Activated naive CD4-positive, alpha-beta T cell treated with anti-CD3 and anti-CD28 coated beads for 36 hours (primary cell): ENCODE data around the gene GAL. TPM values are rescaled to one million over a fixed set of nuclear protein-coding genes. Genes with fewer than 3 reads are reported as not detected.

Experiments
- CTCF ChIA-PET: fragments of 350-600 bp; sonication (Branson Sonifier 250); formaldehyde crosslinking; loops from one replicate; lab custom pipeline; 2021; ENCODE audit warnings: antibody characterized with exemption; lab: Charles Lee
- DNase-seq: peaks from one replicate; pipeline ENCODE4 v3.0.0-alpha.2; 2020
- H3K27ac Mint-ChIP-seq: one replicate; pipeline ENCODE4 v1.8.0; 2021; ENCODE audit warnings: mild to moderate bottlenecking, mixed read lengths
- H3K27me3 Mint-ChIP-seq: one replicate; pipeline ENCODE4 v1.8.0; 2021; ENCODE audit warnings: low read depth, mixed read lengths
- H3K36me3 Mint-ChIP-seq: one replicate; pipeline ENCODE4 v1.8.0; 2021; ENCODE audit warnings: low read depth, mixed read lengths
- H3K4me1 Mint-ChIP-seq: one replicate; pipeline ENCODE4 v1.8.0; 2021; ENCODE audit warnings: low read depth, mixed read lengths
- H3K4me3 Mint-ChIP-seq: one replicate; pipeline ENCODE4 v1.8.0; 2021; ENCODE audit warnings: mild to moderate bottlenecking, moderate library complexity, mixed read lengths
- H3K9me3 Mint-ChIP-seq: one replicate; pipeline ENCODE4 v1.8.0; 2021; ENCODE audit warnings: mixed read lengths
- intact Hi-C: fragments of 100-400 bp; cut with micrococcal nuclease; formaldehyde crosslinking; loops from one replicate; pipeline ENCODE4 v1.15.1; 2023
- total RNA-seq, 2 experiments: library from RNA; stranded (reverse); gene quantifications; one replicate each; pipeline ENCODE4 v1.2.3, GENCODE V29; 2021

GAL gene
- total RNA-seq, 2 experiments from 2014 or later: 3.6 to 3.9 TPM

DNA sequence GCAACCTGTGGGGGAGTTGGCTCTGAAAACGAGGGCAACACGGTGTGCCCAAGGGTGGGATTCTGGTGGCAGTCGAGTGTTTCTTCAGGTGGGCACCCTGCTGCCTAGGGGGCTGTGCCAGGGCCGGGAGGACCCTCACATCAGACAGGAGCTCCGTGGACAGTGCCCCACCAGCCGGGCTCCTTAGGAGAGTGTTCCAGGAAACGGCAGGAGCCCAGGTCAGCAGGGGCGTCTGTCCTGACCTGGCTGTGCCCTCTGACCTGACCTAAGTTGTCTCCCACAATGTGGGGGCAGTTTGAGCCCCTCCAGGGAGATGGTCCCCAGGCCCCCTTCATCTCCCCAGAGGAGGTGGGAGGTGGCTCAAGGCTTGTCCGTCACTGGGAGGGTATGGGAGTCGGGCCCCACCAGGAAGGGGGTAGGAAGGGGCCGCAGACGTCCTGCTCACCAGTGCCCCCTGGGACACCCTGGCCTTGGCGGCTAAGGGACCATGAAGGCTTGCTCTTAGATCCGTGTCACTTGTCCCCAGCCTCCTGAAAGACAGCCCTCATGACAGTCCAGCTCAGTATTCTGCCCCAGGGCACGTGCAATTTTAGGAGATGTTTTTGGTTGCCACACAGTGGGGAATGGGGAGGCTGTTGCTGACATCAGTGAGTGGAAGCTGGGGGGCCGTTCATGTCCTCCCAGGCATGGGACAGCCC, 32.2 kb upstream of the GAL start:
- H3K27me3 Mint-ChIP-seq: peaks cover 12% of the 10 kb centered on the region
- H3K4me1 Mint-ChIP-seq: no peaks in the 10 kb centered on the region
- intact Hi-C loops: no loop called here
- no peak for DNase-seq
- no peaks in the 10 kb centered on the region for H3K36me3 Mint-ChIP-seq
- no peak overlapping the region for H3K4me3 Mint-ChIP-seq
- peaks cover 5% of the 10 kb centered on the region for H3K9me3 Mint-ChIP-seq
- CTCF ChIA-PET: no interaction called here
- H3K27ac Mint-ChIP-seq: no peak overlapping the region

DNA sequence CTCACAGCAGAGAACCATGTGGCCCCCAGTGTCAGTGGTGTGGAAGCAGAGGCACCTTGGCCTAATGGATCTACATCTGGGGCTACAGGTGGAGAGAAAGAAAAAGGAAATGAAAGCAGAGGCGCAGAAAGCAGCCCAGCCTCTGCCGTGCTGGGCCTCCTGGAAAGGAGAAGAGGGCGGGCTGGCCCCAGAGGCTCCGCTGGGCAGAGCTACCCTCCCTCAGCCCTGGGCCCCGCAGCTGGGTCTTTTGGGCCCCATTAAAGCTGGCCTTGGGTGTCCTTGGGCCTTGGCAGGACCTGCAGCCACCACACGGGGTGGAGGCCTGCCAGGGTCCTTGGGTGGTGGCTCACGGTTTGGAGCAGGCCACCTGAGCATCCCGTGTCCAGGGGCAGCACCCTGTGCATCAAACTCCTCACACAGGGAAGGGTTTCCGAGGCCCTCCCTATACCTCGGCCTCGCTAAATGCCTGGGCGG, 31.6 kb upstream of the GAL start:
- CTCF ChIA-PET: no interaction called here
- DNase-seq: no peak
- H3K27me3 Mint-ChIP-seq: peaks cover 10% of the 10 kb centered on the region
- H3K4me3 Mint-ChIP-seq: no peak overlapping the region
- no peaks in the 10 kb centered on the region for H3K9me3 Mint-ChIP-seq
- intact Hi-C loops: no loop called here
- no peaks in the 10 kb centered on the region for H3K36me3 Mint-ChIP-seq
- no peaks in the 10 kb centered on the region for H3K4me1 Mint-ChIP-seq
- H3K27ac Mint-ChIP-seq: no peak overlapping the region

- intact Hi-C loops: no loop called here
- Mint-ChIP-seq H3K4me3 (no peak overlapping the region), H3K27ac (no peak overlapping the region), H3K36me3 (no peaks in the 10 kb centered on the region), H3K9me3 (no peaks in the 10 kb centered on the region), H3K4me1 (no peaks in the 10 kb centered on the region), H3K27me3 (peaks cover 10% of the 10 kb centered on the region)
- DNase-seq: no peak
- CTCF ChIA-PET: no interaction called here
These were observed 30.6 kb upstream of the GAL start for GRCh38 chr11:68653486-68654430.

- H3K27ac Mint-ChIP-seq: no peak overlapping the region
- CTCF ChIA-PET: no interaction called here
- peaks cover 4% of the 10 kb centered on the region for H3K27me3 Mint-ChIP-seq
- no peaks in the 10 kb centered on the region for H3K36me3 Mint-ChIP-seq
- intact Hi-C loops: no loop called here
- no peak for DNase-seq
- no peak overlapping the region for H3K4me3 Mint-ChIP-seq
- no peaks in the 10 kb centered on the region for H3K4me1 Mint-ChIP-seq
- no peaks in the 10 kb centered on the region for H3K9me3 Mint-ChIP-seq
These were observed 29.4 kb upstream of the GAL start for GRCh38 chr11:68654978-68655377.

- DNase-seq: no peak
- H3K4me3 Mint-ChIP-seq: no peak overlapping the region
- intact Hi-C loops: no loop called here
- no peaks in the 10 kb centered on the region for H3K9me3 Mint-ChIP-seq
- CTCF ChIA-PET: no interaction called here
- no peak overlapping the region for H3K27ac Mint-ChIP-seq
- H3K27me3 Mint-ChIP-seq: no peaks in the 10 kb centered on the region
- no peaks in the 10 kb centered on the region for H3K36me3 Mint-ChIP-seq
- no peaks in the 10 kb centered on the region for H3K4me1 Mint-ChIP-seq
These were observed 28.9 kb upstream of the GAL start for GRCh38 chr11:68655406-68655805.

DNA sequence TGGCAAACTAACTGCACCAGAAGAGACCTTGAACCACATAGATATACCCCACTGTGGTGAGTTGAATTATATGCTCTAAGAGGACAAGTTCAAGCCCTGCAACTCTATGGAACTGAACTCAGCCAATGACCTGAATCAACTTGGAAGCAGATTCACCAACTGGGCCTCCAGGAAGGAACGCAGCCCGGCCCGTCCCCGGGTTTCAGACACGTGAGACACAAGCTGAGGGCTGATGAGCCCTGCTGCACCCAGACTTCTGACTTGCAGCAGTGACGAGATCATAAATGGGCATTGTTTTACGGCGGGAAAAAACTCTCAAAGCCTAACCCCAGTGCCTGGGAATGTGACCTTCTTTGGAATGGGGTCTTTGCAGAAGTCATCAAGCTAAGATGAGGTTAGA, 28.5 kb upstream of the GAL start:
- Mint-ChIP-seq H3K27me3 (no peaks in the 10 kb centered on the region), H3K36me3 (no peaks in the 10 kb centered on the region), H3K4me3 (no peak overlapping the region), H3K9me3 (no peaks in the 10 kb centered on the region), H3K4me1 (no peaks in the 10 kb centered on the region), H3K27ac (no peak overlapping the region)
- intact Hi-C loops: no loop called here
- DNase-seq: no peak
- CTCF ChIA-PET: no interaction called here

- no peak for DNase-seq
- Mint-ChIP-seq H3K36me3 (no peaks in the 10 kb centered on the region), H3K4me1 (no peaks in the 10 kb centered on the region), H3K9me3 (no peaks in the 10 kb centered on the region), H3K4me3 (no peak overlapping the region), H3K27me3 (no peaks in the 10 kb centered on the region), H3K27ac (no peak overlapping the region)
- CTCF ChIA-PET: no interaction called here
- intact Hi-C loops: no loop called here
These were observed 27.1 kb upstream of the GAL start for GRCh38 chr11:68657021-68657780.

- no peaks in the 10 kb centered on the region for H3K4me1 Mint-ChIP-seq
- H3K9me3 Mint-ChIP-seq: no peaks in the 10 kb centered on the region
- H3K27me3 Mint-ChIP-seq: no peaks in the 10 kb centered on the region
- no peaks in the 10 kb centered on the region for H3K36me3 Mint-ChIP-seq
- CTCF ChIA-PET: no interaction called here
- no peak overlapping the region for H3K4me3 Mint-ChIP-seq
- H3K27ac Mint-ChIP-seq: no peak overlapping the region
- intact Hi-C loops: no loop called here
- DNase-seq: no peak
These were observed 26.2 kb upstream of the GAL start for GRCh38 chr11:68658097-68658496.

DNA sequence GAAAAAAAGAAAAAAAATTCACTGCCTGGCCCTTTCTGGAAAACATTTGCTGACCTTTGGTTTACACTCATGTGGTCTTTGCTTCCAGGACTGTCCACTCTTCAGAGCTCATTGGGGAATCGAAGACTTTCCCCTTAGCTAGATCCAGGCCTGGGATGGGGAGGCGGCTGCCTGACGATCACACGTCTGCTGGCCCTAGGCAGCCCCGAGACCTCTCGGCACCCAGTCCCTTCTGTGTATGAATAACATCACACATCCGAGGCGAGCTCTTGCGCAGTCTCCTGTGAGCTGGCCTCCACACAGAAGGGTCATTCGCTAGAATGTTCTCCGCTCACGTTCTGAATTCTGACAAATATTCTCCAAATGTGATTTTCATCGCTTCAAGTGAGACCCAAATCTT, 25.7 kb upstream of the GAL start:
- Mint-ChIP-seq H3K36me3 (no peaks in the 10 kb centered on the region), H3K4me1 (no peaks in the 10 kb centered on the region), H3K4me3 (no peak overlapping the region), H3K9me3 (no peaks in the 10 kb centered on the region), H3K27ac (no peak overlapping the region), H3K27me3 (no peaks in the 10 kb centered on the region)
- CTCF ChIA-PET: no interaction called here
- no peak for DNase-seq
- intact Hi-C loops: no loop called here

- Mint-ChIP-seq H3K36me3 (no peaks in the 10 kb centered on the region), H3K4me3 (no peak overlapping the region), H3K27me3 (no peaks in the 10 kb centered on the region), H3K4me1 (no peaks in the 10 kb centered on the region), H3K27ac (no peak overlapping the region), H3K9me3 (no peaks in the 10 kb centered on the region)
- intact Hi-C loops: no loop called here
- no peak for DNase-seq
- CTCF ChIA-PET: no interaction called here
These were observed 25.0 kb upstream of the GAL start for GRCh38 chr11:68659158-68659921.

DNA sequence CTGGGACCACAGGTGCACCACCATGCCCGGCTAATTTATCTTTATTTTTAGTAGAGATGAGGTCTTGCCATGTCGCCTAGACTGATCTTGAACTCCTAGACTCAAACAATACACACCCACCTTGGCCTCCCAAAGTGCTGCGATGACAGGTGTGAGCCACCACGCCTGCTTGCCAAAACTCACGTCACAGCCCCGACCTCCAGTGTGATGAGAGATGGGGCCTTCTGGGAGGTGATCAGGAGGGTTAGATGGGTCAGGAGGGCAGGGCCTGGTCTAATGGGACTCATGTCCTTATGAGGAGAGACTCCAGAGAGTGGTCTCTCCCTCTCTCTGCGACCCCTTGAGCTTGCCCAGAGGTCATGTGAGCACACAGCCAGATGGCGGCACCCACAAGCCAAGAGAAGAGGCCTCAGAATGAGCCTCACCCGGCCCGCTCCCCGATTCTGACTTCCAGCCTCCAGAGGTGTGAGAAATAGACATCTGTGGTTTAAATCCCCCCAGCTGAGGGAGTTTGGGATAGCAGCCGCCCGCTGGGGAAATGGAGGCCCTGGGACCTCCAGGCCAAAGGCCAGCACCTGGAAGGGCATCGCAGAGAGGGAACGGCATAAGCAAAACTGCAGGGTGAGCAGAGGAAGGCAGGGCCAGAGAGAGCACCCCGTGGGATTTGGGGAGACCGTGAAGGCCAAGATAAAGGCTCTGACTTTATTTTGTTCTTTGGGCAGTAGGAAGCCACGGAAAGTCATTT, 24.1 kb upstream of the GAL start:
- no peaks in the 10 kb centered on the region for H3K9me3 Mint-ChIP-seq
- H3K36me3 Mint-ChIP-seq: no peaks in the 10 kb centered on the region
- no peak for DNase-seq
- no peak overlapping the region for H3K27ac Mint-ChIP-seq
- H3K4me1 Mint-ChIP-seq: no peaks in the 10 kb centered on the region
- no peaks in the 10 kb centered on the region for H3K27me3 Mint-ChIP-seq
- intact Hi-C loops: no loop called here
- CTCF ChIA-PET: interaction anchor here (0.6 kb wide), 1 partner anchor 905 kb away, joined by 4 read pairs; no protein-coding TSS in a partner anchor
- no peak overlapping the region for H3K4me3 Mint-ChIP-seq
